Stimulated activated CD8-positive, alpha-beta memory T cell treated with anti-CD3 and anti-CD28 coated beads, Interleukin-15, amount 100 ng/mL, for 48 hours (primary cell): ENCODE data around the gene MPDZ.

Experiments used
- DNase-seq, 2 donors: peaks; one replicate each; pipeline ENCODE4 v3.0.0-alpha.2; 2020; ENCODE audit warnings: low read depth in 2 of 2

Gene MPDZ

GRCh38 chr9:13140843-13141592 is 138.5 kb downstream of the MPDZ start:
- no peak for DNase-seq

GRCh38 chr9:13139641-13140171 is 139.8 kb downstream of the MPDZ start:
- no peak for DNase-seq

- DNase-seq = no peak
Measured at GRCh38 chr9:13137426-13137825, 142.1 kb downstream of the MPDZ start.

GRCh38 chr9:13131991-13132390 is 147.5 kb downstream of the MPDZ start:
- no peak for DNase-seq

- DNase-seq = no peak
Measured at GRCh38 chr9:13131416-13131815, 148.1 kb downstream of the MPDZ start.

GRCh38 chr9:13128266-13128860 is 151.1 kb downstream of the MPDZ start:
- no peak for DNase-seq

- no peak for DNase-seq
Measured at GRCh38 chr9:13127131-13127530, 152.4 kb downstream of the MPDZ start.

GRCh38 chr9:13125261-13125660 is 154.2 kb downstream of the MPDZ start:
- no peak for DNase-seq

GRCh38 chr9:13122756-13123369 is 156.6 kb downstream of the MPDZ start:
- no peak for DNase-seq

- DNase-seq = no peak
Measured at GRCh38 chr9:13118313-13118712, 161.2 kb downstream of the MPDZ start.

GRCh38 chr9:13116292-13116691 is 163.2 kb downstream of the MPDZ start:
- DNase-seq = no peak

- DNase-seq = no peak
Measured at GRCh38 chr9:13113751-13114150, 165.7 kb downstream of the MPDZ start.

GRCh38 chr9:13113216-13113615 is 166.3 kb downstream of the MPDZ start:
- DNase-seq = no peak

GRCh38 chr9:13111778-13112177 is 167.7 kb downstream of the MPDZ start:
- no peak for DNase-seq

- no peak for DNase-seq
Measured at GRCh38 chr9:13110766-13111417, 168.6 kb downstream of the MPDZ start.

GRCh38 chr9:13109781-13110180 is 169.7 kb downstream of the MPDZ start:
- no peak for DNase-seq

- DNase-seq = no peak
Measured at GRCh38 chr9:13107008-13107407, 172.5 kb downstream of the MPDZ start.

- DNase-seq = no peak
Measured at GRCh38 chr9:13100914-13101572, 178.4 kb downstream of the MPDZ start.

GRCh38 chr9:13095056-13095455 is 184.4 kb downstream of the MPDZ start:
- no peak for DNase-seq

- no peak for DNase-seq
Measured at GRCh38 chr9:13090628-13091027, 188.9 kb downstream of the MPDZ start.

GRCh38 chr9:13089666-13090065 is 189.8 kb downstream of the MPDZ start:
- no peak for DNase-seq
